Large intestine (tissue), 3 donors: ENCODE measurements around the gene ZDHHC11. TPM values are rescaled to one million over a fixed set of nuclear protein-coding genes. Genes with fewer than 3 reads are reported as not detected.
"Not testable (repeated sequence)": the region's sequence is repeated elsewhere in the genome, so short reads cannot be mapped to it uniquely, and the experiment has no call there.

ENCODE experiments used
- DNase-seq, 2 donors: peaks; one replicate each; pipeline versions ENCODE4 v3.0.0 to v3.0.0-alpha.2; 2013
- H3K27ac ChIP-seq: one replicate; pipeline ENCODE4 v1.5.1; 2013; ENCODE audit warnings: low read length
- H3K27me3 ChIP-seq: 2 replicates; pipeline ENCODE4 v1.6.1; 2013; ENCODE audit warnings: low read length; ENCODE audit not compliant: control insufficient read depth, insufficient read depth
- H3K36me3 ChIP-seq: 2 replicates; pipeline ENCODE4 v1.6.1; 2013; ENCODE audit warnings: low read length; ENCODE audit not compliant: control insufficient read depth, insufficient read depth
- H3K4me1 ChIP-seq: one replicate; pipeline ENCODE4 v1.6.1; 2013; ENCODE audit warnings: low read length; ENCODE audit not compliant: control insufficient read depth, insufficient read depth
- H3K4me3 ChIP-seq: one replicate; pipeline ENCODE4 v1.5.1; 2013; ENCODE audit warnings: low read length
- H3K9me3 ChIP-seq: one replicate; pipeline ENCODE4 v1.6.1; 2013; ENCODE audit warnings: mild to moderate bottlenecking, low read depth, low read length, moderate library complexity; ENCODE audit not compliant: control insufficient read depth
- WGBS: methylation state at CpG from one replicate; pipeline ENCODE4 v1.1.5; 2013; ENCODE audit warnings: low lambda C conversion rate; ENCODE audit not compliant: insufficient coverage; 5-methylcytosine and 5-hydroxymethylcytosine counted together
- polyA plus RNA-seq: library from polyadenylated mRNA; unstranded; fragments of 120-200 nt; gene quantifications from one replicate; pipeline ENCODE4 v1.2.1, GENCODE V29; 2013

Gene ZDHHC11
- polyA plus RNA-seq, 1 donor = 41.0 TPM

- not testable (repeated sequence) for H3K9me3 ChIP-seq, DNase-seq, H3K27ac ChIP-seq, H3K4me1 ChIP-seq, H3K27me3 ChIP-seq, H3K4me3 ChIP-seq, H3K36me3 ChIP-seq
- no CpG with 5 or more reads among the region's 19 CpGs for WGBS
Measured at GRCh38 chr5:828194-828593, 22.6 kb downstream of the ZDHHC11 start.

- not testable (repeated sequence) for H3K36me3 ChIP-seq, H3K27me3 ChIP-seq, DNase-seq, H3K9me3 ChIP-seq, H3K4me3 ChIP-seq, H3K4me1 ChIP-seq, H3K27ac ChIP-seq
- no CpG with 5 or more reads among the region's 1 CpG for WGBS
Measured at GRCh38 chr5:825544-825943, 25.2 kb downstream of the ZDHHC11 start.

GRCh38 chr5:821504-821903 lies 29.3 kb downstream of the ZDHHC11 start:
- Histone ChIP-seq H3K4me1 (peaks cover 12% of the 10 kb centered on the region), H3K27ac (no peak overlapping the region), H3K27me3 (no peaks in the 10 kb centered on the region), H3K36me3 (peaks cover 9% of the 10 kb centered on the region), H3K4me3 (no peak overlapping the region), H3K9me3 (no peaks in the 10 kb centered on the region)
- DNase-seq = no peak
- WGBS = 92% methylated on average over 2 of the region's 8 CpGs

DNA sequence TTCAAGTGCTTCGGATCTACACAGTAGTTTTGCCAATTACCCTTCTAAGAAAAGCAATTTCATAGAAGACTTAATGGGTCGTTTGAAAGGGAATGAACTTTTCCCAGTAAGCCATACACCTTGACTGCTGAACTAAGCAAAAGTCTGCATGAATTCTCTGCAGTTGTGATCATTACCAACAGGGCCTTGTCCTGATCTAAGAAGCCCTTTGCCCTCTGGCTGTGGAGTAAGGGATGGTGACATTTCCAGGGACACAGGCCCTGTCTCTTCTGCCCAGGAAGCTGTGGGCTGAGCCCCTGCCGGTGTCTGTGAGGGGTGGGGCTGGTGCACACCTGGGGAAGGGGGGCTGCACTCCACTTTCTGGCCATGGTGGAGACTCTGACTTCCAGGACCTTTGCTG lies 30.5 kb downstream of the ZDHHC11 start:
- no peaks in the 10 kb centered on the region for H3K27me3 ChIP-seq
- H3K9me3 ChIP-seq = peaks cover 3% of the 10 kb centered on the region
- no CpG with 5 or more reads among the region's 3 CpGs for WGBS
- DNase-seq = peak; percentile 54 to 85
- H3K4me1 ChIP-seq = peaks cover 12% of the 10 kb centered on the region
- no peak overlapping the region for H3K4me3 ChIP-seq
- peaks cover 10% of the 10 kb centered on the region for H3K36me3 ChIP-seq
- H3K27ac ChIP-seq = peak overlapping the region; percentile 43

- DNase-seq = no peak
- Histone ChIP-seq H3K27me3 (no peaks in the 10 kb centered on the region), H3K9me3 (peaks cover 3% of the 10 kb centered on the region), H3K4me3 (no peak overlapping the region), H3K27ac (no peak overlapping the region), H3K4me1 (peaks cover 12% of the 10 kb centered on the region), H3K36me3 (peaks cover 10% of the 10 kb centered on the region)
- WGBS = 100% methylated on average over 1 of the region's 3 CpGs
Measured at GRCh38 chr5:819078-819477, 31.7 kb downstream of the ZDHHC11 start.

DNA sequence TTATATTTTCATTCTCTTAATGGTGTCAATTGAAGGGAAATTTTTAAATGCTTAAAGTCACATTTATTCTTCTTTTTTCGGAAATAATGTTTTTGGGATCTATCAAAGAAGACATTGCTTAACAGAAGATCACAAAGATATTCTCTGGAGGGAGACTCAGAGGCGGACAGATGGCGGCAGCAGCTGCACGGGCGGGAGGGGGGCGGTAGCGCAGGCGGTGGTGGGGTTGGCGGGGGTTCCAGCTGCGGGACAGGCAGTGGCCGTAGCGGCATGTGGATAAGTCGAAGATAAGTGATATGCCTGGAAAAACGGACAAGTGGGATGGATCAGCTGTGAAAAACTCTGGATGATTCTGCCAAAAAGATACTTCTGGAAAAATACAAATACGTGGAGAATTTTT lies 34.6 kb downstream of the ZDHHC11 start:
- no peak for DNase-seq
- Histone ChIP-seq H3K27me3 (no peaks in the 10 kb centered on the region), H3K9me3 (peaks cover 3% of the 10 kb centered on the region), H3K4me1 (peaks cover 12% of the 10 kb centered on the region), H3K36me3 (peaks cover 7% of the 10 kb centered on the region), H3K27ac (no peak overlapping the region), H3K4me3 (no peak overlapping the region)
- 96% methylated on average over 4 of the region's 15 CpGs for WGBS

- no peaks in the 10 kb centered on the region for H3K27me3 ChIP-seq
- peaks cover 3% of the 10 kb centered on the region for H3K9me3 ChIP-seq
- 80% methylated on average over 1 of the region's 3 CpGs for WGBS
- no peak overlapping the region for H3K4me3 ChIP-seq
- no peak overlapping the region for H3K27ac ChIP-seq
- peaks cover 7% of the 10 kb centered on the region for H3K36me3 ChIP-seq
- peaks cover 10% of the 10 kb centered on the region for H3K4me1 ChIP-seq
- DNase-seq = no peak
Measured at GRCh38 chr5:815449-815848, 35.3 kb downstream of the ZDHHC11 start.

DNA sequence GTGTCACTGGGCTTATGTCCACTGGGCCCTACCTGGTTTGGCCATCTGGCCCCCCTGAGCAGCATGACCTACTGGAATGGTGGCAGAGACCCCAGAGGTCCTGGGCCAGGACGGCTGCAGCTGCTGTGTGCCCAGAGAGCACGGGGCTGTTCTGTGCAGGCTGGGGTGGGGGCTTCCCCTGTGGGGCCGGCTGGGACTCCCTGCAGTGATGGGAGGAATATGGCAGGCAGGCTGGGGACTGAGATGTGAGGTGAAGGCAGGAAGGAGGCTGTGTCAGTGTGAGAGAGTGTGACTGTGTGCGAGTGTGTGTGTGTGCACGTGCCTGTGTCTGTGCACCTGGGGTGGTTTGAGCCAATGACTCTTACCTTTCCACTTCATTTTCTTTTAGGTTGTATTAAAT lies 37.2 kb downstream of the ZDHHC11 start:
- H3K9me3 ChIP-seq, H3K27ac ChIP-seq, H3K36me3 ChIP-seq, H3K4me3 ChIP-seq, DNase-seq, H3K4me1 ChIP-seq, H3K27me3 ChIP-seq: not testable (repeated sequence)
- WGBS = no CpG with 5 or more reads among the region's 5 CpGs

GRCh38 chr5:811384-811783 lies 39.4 kb downstream of the ZDHHC11 start:
- H3K4me1 ChIP-seq, H3K9me3 ChIP-seq, H3K27ac ChIP-seq, DNase-seq, H3K36me3 ChIP-seq, H3K4me3 ChIP-seq, H3K27me3 ChIP-seq: not testable (repeated sequence)
- no CpG with 5 or more reads among the region's 9 CpGs for WGBS

GRCh38 chr5:807719-808514 lies 42.9 kb downstream of the ZDHHC11 start:
- not testable (repeated sequence) for H3K4me3 ChIP-seq, H3K27me3 ChIP-seq, H3K9me3 ChIP-seq, H3K36me3 ChIP-seq, H3K4me1 ChIP-seq, DNase-seq, H3K27ac ChIP-seq
- no CpG with 5 or more reads among the region's 10 CpGs for WGBS

DNA sequence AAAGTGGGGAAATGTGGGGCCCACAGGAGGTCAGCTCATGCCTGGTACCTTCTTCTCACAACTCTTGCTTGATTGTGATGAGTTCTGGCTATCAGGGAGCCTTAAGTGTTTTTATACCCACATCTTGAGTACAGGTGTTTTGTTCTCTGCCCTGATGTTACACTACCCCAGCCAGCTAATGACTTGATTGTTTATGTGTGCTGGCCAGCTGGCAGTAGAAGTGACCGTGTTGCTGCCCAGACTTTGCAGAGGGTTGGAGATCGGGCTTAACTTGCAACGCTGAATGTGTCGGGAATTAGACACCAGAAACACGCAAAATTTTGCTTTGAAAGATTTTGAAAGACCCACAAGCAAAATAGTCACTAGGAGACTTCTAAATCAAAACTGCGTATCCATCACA lies 49.3 kb downstream of the ZDHHC11 start:
- 100% methylated on average over 1 of the region's 6 CpGs for WGBS
- Histone ChIP-seq H3K36me3 (no peaks in the 10 kb centered on the region), H3K27ac (no peak overlapping the region), H3K4me3 (no peak overlapping the region), H3K4me1 (no peaks in the 10 kb centered on the region), H3K27me3 (no peaks in the 10 kb centered on the region), H3K9me3 (peaks cover 2% of the 10 kb centered on the region)
- DNase-seq = no peak
